HG03378 (cell line): ENCODE results near the gene FAM47A.

Experiments used
- ATAC-seq: cut with Tn5 transposase; IDR thresholded peaks from one replicate; pipeline ENCODE4 v1.9.1; 2021; ENCODE audit warnings: mild to moderate bottlenecking, moderate library complexity; ENCODE audit not compliant: unreplicated experiment

Gene FAM47A

DNA sequence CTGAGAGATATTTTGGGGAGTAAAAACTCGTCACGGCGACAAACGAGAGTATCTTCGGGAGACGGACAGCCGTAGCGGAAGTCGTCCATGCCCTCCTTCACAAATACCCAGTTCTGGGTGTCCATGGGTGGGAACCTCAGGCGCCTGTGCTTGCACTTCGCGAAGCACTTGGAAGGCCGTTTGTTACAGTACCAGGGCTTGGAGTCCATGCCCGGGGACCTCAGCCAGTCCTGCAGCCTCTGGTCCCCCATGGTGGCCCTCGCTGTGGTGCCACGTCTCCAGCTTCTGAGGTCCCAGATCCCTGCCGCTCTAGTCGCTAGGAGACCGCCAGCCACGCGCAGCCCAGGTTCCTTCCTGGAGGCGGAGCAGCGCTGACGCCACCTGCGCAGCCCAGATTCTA is at the start of gene FAM47A:
Gene FAM47A, minus strand, starts transcription at position 287 of the 400 bp plus-strand sequence. Its CDS starts 36 bp downstream, at position 251.
- ATAC-seq, result no peak

DNA sequence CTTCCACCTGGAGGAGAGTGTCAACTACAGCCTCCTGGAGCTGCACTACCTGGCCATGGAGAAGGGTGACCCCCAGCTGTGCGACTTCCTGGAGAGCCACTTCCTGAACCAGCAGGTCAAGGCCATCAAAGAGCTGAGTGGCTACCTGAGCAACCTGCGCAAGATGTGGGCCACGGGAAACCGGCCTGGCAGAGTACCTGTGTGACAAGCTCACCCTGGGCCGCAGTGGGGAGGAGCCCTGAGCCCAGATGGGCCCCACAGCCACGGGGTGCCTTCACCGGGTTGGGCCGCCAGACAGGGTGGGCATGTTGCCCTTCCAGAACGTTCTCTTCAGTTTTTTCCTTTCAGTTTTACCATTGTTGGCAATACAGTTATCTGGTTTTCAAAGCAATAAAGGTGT is 15.2 kb upstream of the FAM47A start:
- ATAC-seq, result no peak

DNA sequence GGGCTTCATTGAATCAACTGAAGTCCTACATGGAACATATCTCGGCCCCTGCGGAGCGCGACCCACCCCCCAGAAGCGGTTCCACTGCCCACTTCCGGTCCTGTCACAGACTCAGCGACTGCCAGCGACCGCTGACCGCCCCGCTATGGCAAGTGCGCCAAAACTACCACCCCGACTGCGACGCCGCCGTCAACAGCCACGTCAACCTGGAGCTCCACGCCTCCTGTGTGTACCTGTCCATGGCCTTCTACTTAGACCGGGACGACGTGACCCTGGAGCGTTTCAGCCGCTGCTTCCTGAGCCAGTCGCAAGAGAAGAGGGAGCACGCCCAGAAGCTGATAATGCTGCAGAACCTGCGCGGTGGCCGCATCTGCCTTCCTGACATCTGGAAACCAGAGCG is 14.8 kb upstream of the FAM47A start:
- no peak for ATAC-seq

DNA sequence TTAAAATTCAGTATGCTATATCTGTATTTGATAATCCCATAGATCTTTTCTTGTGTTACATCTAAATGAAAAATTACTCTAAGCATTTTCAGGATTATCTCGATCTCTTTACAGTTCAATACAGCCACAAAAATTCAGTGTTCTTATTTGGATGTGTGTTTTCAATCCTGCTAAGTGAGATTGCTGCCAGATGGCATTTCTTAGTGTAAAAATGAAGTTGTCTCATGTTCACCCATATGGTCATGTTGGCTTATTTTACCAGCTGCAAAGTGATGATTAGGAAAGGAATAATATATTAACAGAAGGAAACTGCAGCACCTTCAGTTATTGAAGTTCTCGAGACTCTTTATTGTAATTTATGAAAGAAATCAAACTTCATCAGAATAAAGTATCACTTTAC is 12.1 kb upstream of the FAM47A start:
- ATAC-seq, result no peak

DNA sequence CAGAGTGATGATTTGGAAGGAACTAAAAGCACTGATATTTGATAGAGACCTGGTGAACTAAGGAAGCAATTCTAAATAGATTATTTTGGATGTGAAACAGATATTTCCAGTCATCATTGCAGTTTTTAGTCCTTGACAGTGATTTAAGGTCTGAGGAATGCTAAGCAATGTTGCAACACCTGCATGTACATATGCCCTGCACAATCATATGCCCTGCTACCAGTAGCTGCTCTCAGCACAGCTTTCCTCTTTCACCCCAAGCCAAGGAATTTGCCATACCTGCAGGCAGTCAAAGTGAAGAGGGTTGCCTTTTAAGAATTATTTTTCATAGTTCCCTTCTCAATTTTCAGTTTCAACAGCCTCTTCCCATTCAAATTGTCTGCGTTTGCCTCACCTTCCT is 8.7 kb upstream of the FAM47A start:
- no peak for ATAC-seq

DNA sequence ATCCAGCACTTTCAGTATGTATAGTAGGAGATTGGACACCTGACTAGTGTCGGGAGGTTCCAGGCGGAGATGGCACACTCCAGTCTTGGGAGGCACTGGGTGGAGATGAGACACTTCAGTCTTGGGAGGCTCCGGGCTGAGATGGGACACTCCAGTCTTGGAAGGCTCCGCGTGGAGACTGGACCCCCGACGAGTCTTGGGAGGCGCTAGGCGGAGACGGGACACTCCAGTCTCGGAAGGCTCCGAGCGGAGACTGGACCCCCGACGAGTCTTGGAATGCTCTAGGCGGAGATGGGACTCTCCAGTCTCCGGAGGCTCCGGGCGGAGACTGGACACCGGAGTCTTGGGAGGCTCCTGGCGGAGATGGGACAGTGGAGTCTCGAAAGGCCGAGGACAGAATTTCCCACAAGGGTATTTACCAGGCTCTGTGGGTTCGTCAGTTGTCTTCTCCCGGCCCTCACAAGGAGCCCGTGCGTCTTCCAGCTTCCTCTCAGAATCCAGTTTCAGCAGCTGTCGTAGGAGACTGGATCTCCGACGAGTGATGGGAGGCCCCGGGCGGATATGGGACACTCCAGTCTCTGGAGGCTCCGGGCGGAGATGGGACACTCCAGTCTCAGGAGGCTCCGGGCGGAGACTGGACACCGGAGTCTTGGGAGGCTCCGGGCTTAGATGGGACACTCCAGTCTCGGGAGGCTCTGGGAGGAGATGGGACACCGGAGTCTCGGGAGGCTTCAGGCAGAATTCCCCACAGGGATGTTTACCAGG is 952 bp downstream of the FAM47A start:
- ATAC-seq, result no peak

DNA sequence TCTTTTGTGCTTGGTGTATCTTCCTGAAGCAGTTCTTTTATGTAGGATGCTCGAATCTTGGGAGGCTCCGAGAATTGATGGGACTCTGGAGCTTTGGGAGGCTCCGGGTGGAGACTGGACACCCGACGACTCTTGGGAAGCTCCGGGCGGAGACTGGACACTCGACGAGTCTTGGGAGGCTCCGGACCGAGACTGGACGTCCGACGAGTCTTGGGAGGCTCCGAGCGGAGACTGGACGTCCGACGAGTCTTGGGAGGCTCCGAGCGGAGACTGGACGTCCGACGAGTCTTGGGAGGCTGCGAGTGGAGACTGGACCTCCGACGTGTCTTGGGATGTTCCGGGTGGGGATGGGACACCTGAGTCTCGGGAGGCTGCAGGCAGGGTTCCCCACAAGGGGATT is 1.6 kb downstream of the FAM47A start:
- no peak for ATAC-seq

DNA sequence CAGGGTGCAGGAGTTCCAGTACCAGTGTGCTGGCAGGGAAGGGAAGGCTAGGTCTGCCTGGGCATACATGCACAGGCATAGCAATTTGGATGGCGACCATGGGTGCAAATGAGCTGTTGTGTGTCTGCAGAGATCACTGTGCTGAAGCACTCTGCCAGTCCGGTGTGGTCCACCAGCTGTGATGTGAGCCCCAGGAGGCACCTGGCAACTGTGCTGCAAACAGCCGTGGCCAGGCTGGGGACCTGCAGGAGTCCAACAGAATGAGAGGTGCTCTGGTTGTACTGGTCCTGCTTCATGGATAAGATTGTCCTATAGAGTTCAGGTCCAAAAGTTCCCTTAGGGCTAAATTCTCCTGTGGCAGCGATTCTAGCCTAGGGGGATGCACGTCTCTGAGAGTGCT is 6.1 kb downstream of the FAM47A start:
- ATAC-seq, result no peak

DNA sequence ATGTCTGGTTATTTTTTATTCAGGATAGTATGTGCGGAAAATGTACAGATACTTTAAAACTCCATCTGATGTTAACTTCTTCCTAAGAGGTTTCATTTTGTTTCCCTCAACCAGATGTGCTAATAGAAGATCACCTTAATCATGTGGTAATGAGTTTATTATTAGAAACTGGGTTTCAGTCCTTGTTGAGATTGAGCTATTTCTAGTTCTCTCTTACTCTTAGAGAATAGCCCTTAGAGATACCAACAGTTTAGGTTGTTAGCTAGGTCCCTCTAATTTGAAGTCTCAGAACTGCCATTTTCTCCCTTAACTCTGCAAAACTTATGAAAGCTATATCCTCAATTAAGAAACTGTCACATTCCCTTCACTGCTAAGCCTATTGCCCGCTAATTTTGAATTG is 13.0 kb downstream of the FAM47A start:
- ATAC-seq, result no peak

DNA sequence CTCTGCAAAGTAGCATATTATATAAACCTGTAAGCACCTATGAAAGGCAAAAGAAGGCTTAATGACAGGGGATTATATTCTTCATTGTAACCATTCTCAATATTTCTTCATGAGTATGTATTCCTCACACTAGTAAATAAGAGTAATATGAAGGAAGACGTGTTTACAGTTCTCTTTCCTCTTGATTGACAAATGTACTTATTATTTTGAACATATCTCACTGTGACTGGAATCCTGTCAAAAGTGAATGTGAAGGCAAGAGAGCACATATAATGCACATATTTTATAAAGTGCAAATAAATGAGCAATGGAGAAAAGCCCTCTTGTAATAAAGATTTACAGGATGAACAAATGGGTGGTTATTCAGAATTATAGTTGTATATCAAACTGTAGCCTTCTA is 19.7 kb downstream of the FAM47A start:
- ATAC-seq, result no peak
